DOHH2 (cell line): Measurements from ENCODE around the gene FCN2.
"Not testable (repeated sequence)": the region's sequence is repeated elsewhere in the genome, so short reads cannot be mapped to it uniquely, and the experiment has no call there.

Source experiments
- H3F3A ChIP-seq: fragments of 200-600 bp; sonication (generic), shearing (Covaris generic); 2 replicates; pipeline ENCODE4 v1.6.0; 2016; ENCODE audit warnings: antibody characterized with exemption, mild to moderate bottlenecking; ENCODE audit not compliant: control insufficient read depth, insufficient read depth
- H3K27ac ChIP-seq: fragments of 200-600 bp; sonication (generic); 2 replicates; pipeline ENCODE4 v1.5.1; 2014; ENCODE audit warnings: low read depth, mild to moderate bottlenecking, low read length, moderate library complexity
- H3K27me3 ChIP-seq: fragments of 200-600 bp; sonication (generic); 2 replicates; pipeline ENCODE4 v1.6.1; 2014; ENCODE audit warnings: mild to moderate bottlenecking, low read length, mixed read lengths; ENCODE audit not compliant: control insufficient read depth
- H3K36me3 ChIP-seq: fragments of 200-600 bp; sonication (generic); 2 replicates; pipeline ENCODE4 v1.6.1; 2014; ENCODE audit warnings: mild to moderate bottlenecking, low read length, moderate library complexity, mixed read lengths; ENCODE audit not compliant: control insufficient read depth
- H3K4me1 ChIP-seq: fragments of 200-600 bp; sonication (generic); 2 replicates; pipeline ENCODE4 v1.6.1; 2014; ENCODE audit warnings: mild to moderate bottlenecking, low read length, mixed read lengths; ENCODE audit not compliant: control insufficient read depth
- H3K4me2 ChIP-seq: fragments of 200-600 bp; sonication (generic); 2 replicates; pipeline ENCODE4 v1.6.0; 2014; ENCODE audit warnings: mild to moderate bottlenecking, low read length, moderate library complexity
- H3K4me3 ChIP-seq: fragments of 200-600 bp; sonication (generic); 2 replicates; pipeline ENCODE4 v1.5.1; 2014; ENCODE audit warnings: mild to moderate bottlenecking, low read length, mixed read lengths
- H3K79me2 ChIP-seq: fragments of 200-600 bp; sonication (generic); 2 replicates; pipeline ENCODE4 v1.6.1; 2014; ENCODE audit warnings: mild to moderate bottlenecking, low read length, mixed read lengths; ENCODE audit not compliant: control insufficient read depth
- H3K9me2 ChIP-seq: fragments of 200-600 bp; sonication (generic); replicated peaks from 2 replicates; pipeline ENCODE4 v1.6.1; 2014; ENCODE audit warnings: mild to moderate bottlenecking, low read length, mixed read lengths; ENCODE audit not compliant: control insufficient read depth
- H3K9me3 ChIP-seq: fragments of 200-600 bp; sonication (generic); 2 replicates; pipeline ENCODE4 v1.6.1; 2014; ENCODE audit warnings: antibody characterized with exemption, low read length, mixed read lengths; ENCODE audit not compliant: control insufficient read depth, insufficient read depth
- H4K20me1 ChIP-seq: fragments of 200-600 bp; sonication (generic); 2 replicates; pipeline ENCODE4 v1.6.0; 2014; ENCODE audit warnings: low read depth, mild to moderate bottlenecking, antibody characterized with exemption, low read length, moderate library complexity; ENCODE audit not compliant: control insufficient read depth, insufficient read depth
- CTCF ChIP-seq: fragments of 200-600 bp; sonication (generic); IDR thresholded peaks from one replicate; pipeline ENCODE4 v1.5.1; 2014; ENCODE audit warnings: antibody characterized with exemption, mild to moderate bottlenecking, low read depth, low read length; ENCODE audit not compliant: poor library complexity, severe bottlenecking
- EZH2phosphoT487 ChIP-seq: fragments of 200-600 bp; sonication (generic); IDR thresholded peaks from 2 replicates; pipeline ENCODE4 v1.6.1; 2017; ENCODE audit warnings: borderline replicate concordance, mild to moderate bottlenecking, antibody characterized with exemption, low read length, moderate library complexity, mixed read lengths

Gene FCN2

GRCh38 chr9:134854541-134854981, 26.0 kb upstream of the FCN2 start:
- Histone ChIP-seq H3K4me3 (no peak overlapping the region), H4K20me1 (no peaks in the 10 kb centered on the region), H3K27me3 (no peaks in the 10 kb centered on the region; the same call in 1 of the 2 replicates), H3K79me2 (no peaks in the 10 kb centered on the region), H3K36me3 (no peaks in the 10 kb centered on the region), H3K9me3 (peaks cover 17% of the 10 kb centered on the region), H3K9me2 (no peaks in the 10 kb centered on the region), H3F3A (no peaks in the 10 kb centered on the region), H3K27ac (no peak overlapping the region), H3K4me1 (0 out of 2 replicates have a peak, but pooled peaks cover 3% of the 10 kb centered on the region), H3K4me2 (no peak overlapping the region)
- no peak for TF ChIP-seq EZH2phosphoT487

- Histone ChIP-seq H3F3A (no peaks in the 10 kb centered on the region), H3K36me3 (no peaks in the 10 kb centered on the region), H3K79me2 (no peaks in the 10 kb centered on the region), H3K27me3 (no peaks in the 10 kb centered on the region; the same call in 1 of the 2 replicates), H4K20me1 (no peaks in the 10 kb centered on the region), H3K27ac (no peak overlapping the region), H3K9me2 (no peaks in the 10 kb centered on the region), H3K9me3 (peaks cover 13% of the 10 kb centered on the region), H3K4me2 (no peak overlapping the region), H3K4me3 (no peak overlapping the region), H3K4me1 (0 out of 2 replicates have a peak, but pooled peaks cover 3% of the 10 kb centered on the region)
- TF ChIP-seq EZH2phosphoT487 (no peak), CTCF (no peak)
Observed at GRCh38 chr9:134855231-134855899, 25.2 kb upstream of the FCN2 start.

GRCh38 chr9:134855900-134856377, 24.7 kb upstream of the FCN2 start:
- Histone ChIP-seq H3K27me3 (no peaks in the 10 kb centered on the region; the same call in 1 of the 2 replicates), H3K9me2 (no peaks in the 10 kb centered on the region), H3K36me3 (no peaks in the 10 kb centered on the region), H4K20me1 (no peaks in the 10 kb centered on the region), H3F3A (no peaks in the 10 kb centered on the region), H3K4me1 (0 out of 2 replicates have a peak, but pooled peaks cover 3% of the 10 kb centered on the region), H3K27ac (no peak overlapping the region), H3K9me3 (peaks cover 7% of the 10 kb centered on the region), H3K4me2 (no peak overlapping the region), H3K79me2 (no peaks in the 10 kb centered on the region), H3K4me3 (no peak overlapping the region)
- no peak for TF ChIP-seq EZH2phosphoT487
- no peak for TF ChIP-seq CTCF

GRCh38 chr9:134857451-134857850, 23.2 kb upstream of the FCN2 start:
- H3K36me3 ChIP-seq, H3K27ac ChIP-seq, H4K20me1 ChIP-seq, H3K79me2 ChIP-seq, H3K27me3 ChIP-seq, H3K4me2 ChIP-seq, H3F3A ChIP-seq, H3K9me2 ChIP-seq, H3K9me3 ChIP-seq, H3K4me3 ChIP-seq, H3K4me1 ChIP-seq: not testable (repeated sequence)
